Thyroid gland (tissue), 4 donors: ENCODE measurements around the gene POU2AF1. TPM values are rescaled to one million over a fixed set of nuclear protein-coding genes. Genes with fewer than 3 reads are reported as not detected.

Source experiments
- DNase-seq, 2 donors: peaks; one replicate each; pipeline ENCODE4 v3.0.0-alpha.2; 2019
- H3K27ac ChIP-seq, 3 donors: fragments of 200-600 bp; sonication (generic); 1 replicate in 2 of 3; 2 replicates in 1 of 3; pipeline ENCODE4 v1.5.1; 2016 to 2019; ENCODE audit warnings: mild to moderate bottlenecking in 1 of 3, moderate library complexity in 1 of 3
- H3K27me3 ChIP-seq: fragments of 200-600 bp; sonication (generic); one replicate; pipeline ENCODE4 v1.5.1; 2019
- H3K36me3 ChIP-seq, 2 donors: fragments of 200-600 bp; sonication (generic); one replicate each; pipeline ENCODE4 v1.5.1; 2016 to 2019
- H3K4me1 ChIP-seq, 2 donors: fragments of 200-600 bp; sonication (generic); one replicate each; pipeline ENCODE4 v1.5.1; 2017 to 2019
- H3K4me3 ChIP-seq, 3 donors: fragments of 200-600 bp; sonication (generic); replicated peaks in 1 of 3; 1 replicate in 2 of 3; 2 replicates in 1 of 3; pipeline ENCODE4 v1.5.1; 2016; ENCODE audit warnings: mild to moderate bottlenecking in 1 of 3
- H3K9me3 ChIP-seq: fragments of 200-600 bp; sonication (generic); one replicate; pipeline ENCODE4 v1.5.1; 2017
- CTCF ChIP-seq, 6 experiments: fragments of 200-600 bp in 3 of 6; fragments of 450-650 bp in 3 of 6; sonication (generic) in 3 of 6; IDR thresholded peaks; one replicate each; pipeline ENCODE4 v1.5.1; 2016 to 2019; ENCODE audit warnings: antibody characterized with exemption in 6 of 6, mild to moderate bottlenecking in 2 of 6, inconsistent platforms in 1 of 6, moderate library complexity in 1 of 6
- POLR2A ChIP-seq, 2 donors: fragments of 450-650 bp; IDR thresholded peaks; one replicate each; pipeline ENCODE4 v1.6.1; 2017; ENCODE audit warnings: antibody characterized with exemption in 2 of 2, mild to moderate bottlenecking in 2 of 2, moderate library complexity in 1 of 2
- WGBS, 2 donors: methylation state at CpG; one replicate each; pipeline ENCODE4 v1.1.5; 2017; 5-methylcytosine and 5-hydroxymethylcytosine counted together
- intact Hi-C: fragments of 100-400 bp; cut with DNase I; formaldehyde crosslinking; loops from one replicate; pipeline ENCODE4 v1.15.1; 2023
- microRNA-seq: library from miRNA; unstranded; fragments of <30 nt; microRNA quantifications from one replicate; pipeline ENCODE4, GENCODE V29; 2016
- small RNA-seq: library from RNA; depleted of rRNA; stranded (forward); fragments of <200 nt; gene quantifications from one replicate; pipeline ENCODE3, GENCODE V24; 2016
- total RNA-seq, 4 donors: library from RNA; depleted of rRNA; stranded (reverse); fragments of >200 nt; gene quantifications; one replicate each; pipeline ENCODE4 v1.2.3, GENCODE V29; 2016

POU2AF1 gene
- total RNA-seq, 4 donors from 2014 or later: 0.54 TPM; not detected in 3

- no peaks in the 10 kb centered on the region for H3K36me3 ChIP-seq
These were observed 73.2 kb downstream of the POU2AF1 start for GRCh38 chr11:111305876-111306275.

DNA sequence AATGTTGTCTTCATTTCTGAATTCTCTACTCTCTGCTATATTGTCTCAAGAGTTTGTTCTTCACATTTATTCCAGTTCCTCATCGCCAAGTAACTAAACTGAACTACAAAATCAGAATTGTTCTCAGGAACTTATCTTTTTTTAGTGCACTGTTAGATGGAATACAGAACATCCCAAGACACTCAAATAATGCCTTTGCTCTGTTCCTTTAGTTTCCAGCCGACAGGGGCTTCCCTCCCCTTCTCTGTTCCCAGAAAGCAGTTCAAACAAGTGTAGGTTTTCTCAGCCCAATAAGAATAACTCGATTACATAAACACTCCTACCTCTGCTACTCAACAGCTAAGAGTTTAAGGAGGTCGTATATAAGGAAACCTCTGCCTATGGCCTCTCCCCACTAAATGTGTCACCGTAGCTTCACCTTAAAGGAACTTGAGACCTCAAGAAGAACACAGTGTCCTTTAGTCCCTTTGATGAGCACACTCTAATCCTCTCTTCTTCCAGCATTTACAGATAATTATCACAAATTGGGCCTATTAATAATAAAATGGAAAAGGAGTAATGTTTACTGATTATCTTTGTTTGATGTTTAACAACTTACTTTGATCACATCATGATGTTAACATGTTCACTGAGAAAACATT lies 73.8 kb downstream of the POU2AF1 start:
- intact Hi-C loops: no loop called here

More at GRCh38 chr11:111305876-111306275, 73.2 kb downstream of the POU2AF1 start:
- Histone ChIP-seq H3K27ac (no peak overlapping the region), H3K4me1 (peaks cover 25 to 32% of the 10 kb centered on the region in 2 donors), H3K4me3 (no peak overlapping the region), H3K27me3 (no peaks in the 10 kb centered on the region), H3K9me3 (no peaks in the 10 kb centered on the region)
- TF ChIP-seq POLR2A (IDR thresholded peaks at IDR 0.05): no peak
- no peak for TF ChIP-seq CTCF (IDR thresholded peaks at IDR 0.05)
- WGBS, 2 donors: 91 to 92% methylated on average over 4 of the region's 4 CpGs
- DNase-seq: no peak
- intact Hi-C loops: no loop called here

GRCh38 chr11:111303461-111303860 lies 75.6 kb downstream of the POU2AF1 start:
- TF ChIP-seq CTCF (IDR thresholded peaks at IDR 0.05) (no peak), POLR2A (IDR thresholded peaks at IDR 0.05) (no peak)
- no peaks in the 10 kb centered on the region for H3K27me3 ChIP-seq
- no peak overlapping the region for H3K4me3 ChIP-seq
- peak overlapping the region; percentile 80 to 92 (median 91) for H3K27ac ChIP-seq
- no peaks in the 10 kb centered on the region for H3K9me3 ChIP-seq
- peak in 1 of 2 donors; percentile 30 for DNase-seq
- WGBS, 2 donors: 14 to 30% methylated on average over 4 of the region's 4 CpGs
- H3K4me1 ChIP-seq: peaks cover 42 to 48% of the 10 kb centered on the region in 2 donors
- intact Hi-C loops: loop anchor here (5.0 kb wide), 1 partner anchor 114 kb away; no protein-coding TSS in a partner anchor
- no peaks in the 10 kb centered on the region for H3K36me3 ChIP-seq

More for the DNA sequence above, 73.8 kb downstream of the POU2AF1 start:
- Histone ChIP-seq H3K27me3 (no peaks in the 10 kb centered on the region), H3K9me3 (no peaks in the 10 kb centered on the region), H3K36me3 (no peaks in the 10 kb centered on the region), H3K27ac (no peak overlapping the region), H3K4me3 (no peak overlapping the region), H3K4me1 (peaks cover 31 to 38% of the 10 kb centered on the region in 2 donors)
- DNase-seq: no peak
- WGBS, 2 donors: 70 to 74% methylated on average over 5 of the region's 5 CpGs
- TF ChIP-seq CTCF (IDR thresholded peaks at IDR 0.05) (no peak), POLR2A (IDR thresholded peaks at IDR 0.05) (no peak)

- Histone ChIP-seq H3K36me3 (no peaks in the 10 kb centered on the region), H3K27me3 (no peaks in the 10 kb centered on the region), H3K4me3 (no peak overlapping the region), H3K9me3 (no peaks in the 10 kb centered on the region), H3K4me1 (peaks cover 44 to 46% of the 10 kb centered on the region in 2 donors), H3K27ac (peak overlapping the region; percentile 80 to 92 (median 91))
- WGBS, 2 donors: 27 to 36% methylated on average over 3 of the region's 3 CpGs
- intact Hi-C loops: loop anchor here (5.0 kb wide), 1 partner anchor 115 kb away; no protein-coding TSS in a partner anchor
- peak in 1 of 2 donors; percentile 42 for TF ChIP-seq POLR2A (IDR thresholded peaks at IDR 0.05)
- no peak for TF ChIP-seq CTCF (IDR thresholded peaks at IDR 0.05)
- peak; percentile 93 for DNase-seq
These were observed 76.8 kb downstream of the POU2AF1 start for GRCh38 chr11:111302298-111302697.

Small RNAs within 50 kb of the gene (microRNA-seq; reads per million reads assigned to microRNA genes)
- gene MIR4491: not detected

Small RNAs within 50 kb of the gene (small RNA-seq; reads per million reads assigned to genes)
- not detected for gene MIR4491
- gene RNU2-60P: 0.38 reads per million

Other genes with a start within 250 kb of the POU2AF1 start
- gene POU2AF2, start 133.6 kb downstream of the POU2AF1 start, total RNA-seq: not detected
- 1 to 10 TPM in 3 of 4 donors, not detected in 1; 2.0 to 5.0 (median 4.6) TPM for gene POU2AF3, start 80.7 kb downstream of the POU2AF1 start, total RNA-seq
- gene BTG4, start 133.1 kb upstream of the POU2AF1 start, total RNA-seq: not detected
- gene HOATZ, start 135.5 kb upstream of the POU2AF1 start, total RNA-seq: not detected
- 10 to 100 TPM; 36.4 to 64.5 (median 49.3) TPM for gene LAYN, start 161.4 kb upstream of the POU2AF1 start, total RNA-seq
- gene SIK2, start 223.2 kb upstream of the POU2AF1 start, total RNA-seq: 10 to 100 TPM; 20.7 to 35.0 (median 26.8) TPM